ENCODE measurements around the gene MRPS31.
"Not testable (repeated sequence)": the region's sequence is repeated elsewhere in the genome, so short reads cannot be mapped to it uniquely, and the experiment has no call there.

Gene MRPS31

DNA sequence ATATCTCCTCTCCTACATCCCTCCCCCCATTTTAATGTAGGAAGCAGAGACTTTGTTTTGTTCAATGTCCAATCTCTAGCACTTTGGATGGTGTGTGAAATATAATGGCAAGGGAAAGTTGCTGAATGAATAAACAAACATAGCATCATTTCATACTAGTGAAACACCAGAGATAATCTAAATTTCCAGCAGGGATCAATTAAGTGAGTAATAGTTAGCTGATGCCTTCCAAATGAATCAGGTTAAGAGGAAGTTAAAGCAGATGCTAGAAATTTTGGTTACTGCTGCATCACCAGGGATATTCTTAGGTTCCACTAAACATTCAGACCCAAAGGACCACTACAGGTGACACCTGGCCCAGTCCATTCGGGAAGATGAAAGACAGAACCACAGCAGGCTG lies 8.1 kb downstream of the MRPS31 start:
- Histone ChIP-seq H3K36me3 (peaks cover 9% of the 10 kb centered on the region), H3K9me3 (no peaks in the 10 kb centered on the region), H3K4me1 (no peaks in the 10 kb centered on the region), H3K4me3 (ENCODE audit: low read depth, low read length) (no peak overlapping the region), H3K27me3 (no peaks in the 10 kb centered on the region)
- TF ChIP-seq, protein P1, sequence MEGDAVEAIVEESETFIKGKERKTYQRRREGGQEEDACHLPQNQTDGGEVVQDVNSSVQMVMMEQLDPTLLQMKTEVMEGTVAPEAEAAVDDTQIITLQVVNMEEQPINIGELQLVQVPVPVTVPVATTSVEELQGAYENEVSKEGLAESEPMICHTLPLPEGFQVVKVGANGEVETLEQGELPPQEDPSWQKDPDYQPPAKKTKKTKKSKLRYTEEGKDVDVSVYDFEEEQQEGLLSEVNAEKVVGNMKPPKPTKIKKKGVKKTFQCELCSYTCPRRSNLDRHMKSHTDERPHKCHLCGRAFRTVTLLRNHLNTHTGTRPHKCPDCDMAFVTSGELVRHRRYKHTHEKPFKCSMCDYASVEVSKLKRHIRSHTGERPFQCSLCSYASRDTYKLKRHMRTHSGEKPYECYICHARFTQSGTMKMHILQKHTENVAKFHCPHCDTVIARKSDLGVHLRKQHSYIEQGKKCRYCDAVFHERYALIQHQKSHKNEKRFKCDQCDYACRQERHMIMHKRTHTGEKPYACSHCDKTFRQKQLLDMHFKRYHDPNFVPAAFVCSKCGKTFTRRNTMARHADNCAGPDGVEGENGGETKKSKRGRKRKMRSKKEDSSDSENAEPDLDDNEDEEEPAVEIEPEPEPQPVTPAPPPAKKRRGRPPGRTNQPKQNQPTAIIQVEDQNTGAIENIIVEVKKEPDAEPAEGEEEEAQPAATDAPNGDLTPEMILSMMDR (IDR thresholded peaks at IDR 0.05; ENCODE audit: low read depth, low read length), result no peak
- DNase-seq, result no peak

DNA sequence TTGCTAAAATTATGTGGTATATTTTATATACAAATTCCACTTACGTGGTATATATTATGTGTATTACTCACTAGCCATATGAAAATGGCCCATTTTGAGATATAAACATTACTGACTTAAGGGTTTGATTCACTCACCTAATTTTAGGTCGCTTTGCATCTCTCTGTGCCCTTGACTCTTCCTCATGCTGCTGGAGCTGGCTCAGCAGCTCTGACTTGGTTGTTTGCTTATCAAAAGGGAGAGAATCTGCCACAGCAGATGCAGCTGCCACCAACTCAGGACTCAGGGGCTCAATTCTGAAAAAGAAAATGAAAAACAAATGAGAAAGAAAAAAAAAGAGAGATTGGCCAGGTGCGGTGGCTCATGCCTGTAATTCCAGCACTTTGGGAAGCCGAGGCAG lies 12.2 kb downstream of the MRPS31 start:
- no peaks in the 10 kb centered on the region for H3K4me1 ChIP-seq

DNA sequence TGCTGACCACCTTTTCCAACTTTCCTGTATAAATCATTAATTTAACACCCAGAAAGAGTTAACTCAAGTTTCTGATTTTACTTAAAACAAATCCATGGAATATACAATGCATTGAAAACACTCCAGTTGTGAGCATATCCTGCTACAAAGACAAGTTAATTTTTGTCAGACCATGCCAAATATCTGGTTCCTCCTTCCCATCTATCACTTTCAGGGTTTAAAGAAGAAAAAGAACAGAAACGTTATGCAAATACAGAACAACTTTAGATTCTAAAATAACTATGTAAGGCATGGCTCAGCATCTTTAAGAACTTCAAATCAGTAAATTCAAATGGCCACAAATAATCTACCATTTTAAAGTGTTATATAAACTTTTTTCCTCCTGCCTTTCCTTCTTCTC lies 14.9 kb downstream of the MRPS31 start:
- no peaks in the 10 kb centered on the region for H3K9me3 ChIP-seq
- no peaks in the 10 kb centered on the region for H3K27me3 ChIP-seq
- H3K4me1 ChIP-seq, result no peaks in the 10 kb centered on the region
- no peak overlapping the region for H3K4me3 ChIP-seq (ENCODE audit: low read depth, low read length)
- no peak for DNase-seq
- TF ChIP-seq, protein P1 (IDR thresholded peaks at IDR 0.05; ENCODE audit: low read depth, low read length), result no peak
- H3K36me3 ChIP-seq, result peaks cover 6% of the 10 kb centered on the region

More for the DNA sequence above, 12.2 kb downstream of the MRPS31 start:
- DNase-seq, result no peak
- Histone ChIP-seq H3K27me3 (no peaks in the 10 kb centered on the region), H3K4me3 (ENCODE audit: low read depth, low read length) (no peak overlapping the region), H3K36me3 (peaks cover 4% of the 10 kb centered on the region), H3K9me3 (no peaks in the 10 kb centered on the region)
- TF ChIP-seq, protein P1 (IDR thresholded peaks at IDR 0.05; ENCODE audit: low read depth, low read length), result no peak

DNA sequence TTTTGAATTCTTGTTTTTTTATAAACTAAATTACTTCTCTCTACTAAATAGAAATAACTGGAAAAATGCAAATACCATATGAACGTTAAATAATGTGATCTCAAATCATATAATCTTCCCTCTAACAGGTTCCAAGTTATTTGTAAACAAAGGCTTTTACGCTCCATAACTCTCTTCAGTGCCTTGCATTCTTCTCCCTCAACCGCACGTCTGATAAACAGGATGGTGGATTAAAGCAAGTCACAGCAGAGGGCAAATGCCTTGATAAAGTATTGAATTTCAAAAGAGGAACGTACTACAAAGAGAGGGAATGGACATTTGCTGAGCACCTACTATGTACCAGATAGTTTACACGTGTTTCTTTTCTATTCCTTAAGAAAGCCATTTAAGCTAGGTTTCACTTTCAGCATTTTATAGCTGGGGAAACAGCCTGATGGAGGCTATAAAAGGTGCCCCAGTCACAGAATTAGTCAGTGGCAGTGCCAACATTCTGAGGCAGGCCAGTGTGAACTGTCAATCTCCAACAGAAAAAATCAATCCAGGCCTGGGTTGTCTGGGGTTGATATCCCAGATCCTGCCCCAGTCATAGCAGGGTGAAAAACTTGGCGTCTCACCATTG lies 15.8 kb downstream of the MRPS31 start:
- no peaks in the 10 kb centered on the region for H3K9me3 ChIP-seq
- no peak for DNase-seq
- H3K4me3 ChIP-seq (ENCODE audit: low read depth, low read length), result no peak overlapping the region
- no peaks in the 10 kb centered on the region for H3K27me3 ChIP-seq
- peaks cover 6% of the 10 kb centered on the region for H3K36me3 ChIP-seq
- TF ChIP-seq, protein P1 (IDR thresholded peaks at IDR 0.05; ENCODE audit: low read depth, low read length), result no peak
- H3K4me1 ChIP-seq, result no peaks in the 10 kb centered on the region

DNA sequence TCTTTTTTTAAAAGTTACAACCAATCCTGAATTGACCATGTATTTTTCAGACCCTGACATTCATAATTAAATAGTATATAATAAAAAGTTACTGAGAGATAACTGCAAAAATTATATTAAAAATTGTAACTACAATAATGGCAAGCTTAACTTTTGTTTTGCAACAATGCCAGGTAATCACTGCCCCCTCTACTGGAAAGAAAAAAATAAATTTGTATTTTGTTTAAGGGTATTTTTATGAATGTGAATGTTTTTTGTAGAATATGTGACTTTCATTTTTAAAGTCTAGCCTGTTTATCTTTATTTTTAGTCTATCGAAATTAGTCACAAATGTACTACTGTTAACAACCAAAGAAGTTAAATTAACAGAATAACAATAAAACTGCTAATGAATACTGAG lies 21.7 kb downstream of the MRPS31 start:
- Histone ChIP-seq H3K9me3 (no peaks in the 10 kb centered on the region), H3K27me3 (no peaks in the 10 kb centered on the region), H3K4me1 (no peaks in the 10 kb centered on the region), H3K36me3 (peaks cover 6% of the 10 kb centered on the region), H3K4me3 (ENCODE audit: low read depth, low read length) (no peak overlapping the region)
- DNase-seq, result no peak
- TF ChIP-seq, protein P1 (IDR thresholded peaks at IDR 0.05; ENCODE audit: low read depth, low read length), result peak; percentile 1; the same call in 1 of the 2 replicates

DNA sequence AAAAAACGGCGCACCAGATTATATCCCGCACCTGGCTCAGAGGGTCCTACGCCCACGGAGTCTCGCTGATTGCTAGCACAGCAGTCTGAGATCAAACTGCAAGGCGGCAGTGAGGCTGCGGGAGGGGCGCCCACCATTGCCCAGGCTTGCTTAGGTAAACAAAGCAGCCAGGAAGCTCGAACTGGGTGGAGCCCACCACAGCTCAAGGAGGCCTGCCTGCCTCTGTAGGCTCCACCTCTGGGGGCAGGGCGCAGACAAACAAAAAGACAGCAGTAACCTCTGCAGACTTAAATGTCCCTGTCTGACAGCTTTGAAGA lies 35.8 kb downstream of the MRPS31 start:
- H3K4me3 ChIP-seq (ENCODE audit: low read depth, low read length); DNase-seq; H3K27me3 ChIP-seq; H3K4me1 ChIP-seq; H3K36me3 ChIP-seq; H3K9me3 ChIP-seq: not testable (repeated sequence)

DNA sequence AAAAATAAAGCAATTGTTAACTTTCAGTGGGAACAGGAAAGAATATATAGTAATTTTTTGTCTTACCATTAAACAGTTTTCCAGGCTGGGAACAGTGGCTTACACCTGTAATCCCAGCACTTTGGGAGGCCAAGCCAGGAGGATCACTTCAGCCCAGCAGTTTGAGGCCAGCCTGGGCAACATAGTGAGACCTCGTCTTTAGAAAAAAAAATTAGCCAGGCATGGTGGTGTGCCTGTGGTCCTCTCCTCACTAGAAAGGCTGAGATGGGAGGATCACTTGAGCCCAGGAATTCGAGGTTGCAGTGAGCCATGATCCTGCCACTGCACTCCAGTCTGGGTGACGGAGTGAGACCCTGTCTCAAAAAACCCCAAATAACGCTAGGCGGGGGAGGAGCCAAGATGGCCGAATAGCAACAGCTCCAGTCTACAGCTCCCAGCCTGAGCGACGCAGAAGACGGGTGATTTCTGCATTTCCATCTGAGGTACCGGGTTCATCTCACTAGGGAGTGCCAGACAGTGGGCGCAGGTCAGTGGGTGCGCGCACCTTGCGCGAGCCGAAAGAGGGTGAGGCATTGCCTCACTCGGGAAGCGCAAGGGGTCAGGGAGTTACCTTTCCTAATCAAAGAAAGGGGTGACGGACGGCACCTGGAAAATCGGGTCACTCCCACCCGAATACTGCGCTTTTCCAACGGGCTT lies 36.3 kb downstream of the MRPS31 start:
- not testable (repeated sequence) for H3K36me3 ChIP-seq; H3K9me3 ChIP-seq; H3K27me3 ChIP-seq; H3K4me1 ChIP-seq; DNase-seq; H3K4me3 ChIP-seq (ENCODE audit: low read depth, low read length)
